ENCODE results near the gene PDE4B.

- TF ChIP-seq MXD4 (CRISPR knock-in tag; IDR thresholded peaks at IDR 0.05) (no peak), ATF1 (CRISPR knock-in tag; IDR thresholded peaks at IDR 0.05) (no peak), CC2D1A (CRISPR knock-in tag; IDR thresholded peaks at IDR 0.05) (no peak), KLF13 (CRISPR knock-in tag; IDR thresholded peaks at IDR 0.05) (no peak), JUND (CRISPR knock-in tag; IDR thresholded peaks at IDR 0.05) (no peak), CBX2 (IDR thresholded peaks at IDR 0.05; ENCODE audit: low read depth, low read length) (no peak), CBX2 (CRISPR knock-in tag; IDR thresholded peaks at IDR 0.05; ENCODE audit: low read depth) (no peak)
Measured at GRCh38 chr1:66274634-66275033, 481.9 kb downstream of the PDE4B start.

Measured in HepG2 (cell line).